CD14-positive monocyte (primary cell): ENCODE measurements around the gene NTN5. TPM values are rescaled to one million over a fixed set of nuclear protein-coding genes. Genes with fewer than 3 reads are reported as not detected.

Source experiments
- DNase-seq, 3 donors: peaks; one replicate each; pipeline ENCODE4 v3.0.0-alpha.2; 2011 to 2022
- H2AFZ ChIP-seq: 2 replicates; pipeline ENCODE4 v1.6.0; 2012; ENCODE audit warnings: mild to moderate bottlenecking, low read depth, low read length, inconsistent platforms; ENCODE audit not compliant: insufficient read depth, poor library complexity, severe bottlenecking
- H3K27ac ChIP-seq, 2 donors: 1 replicate in 1 of 2; 2 replicates in 1 of 2; pipeline ENCODE4 v1.5.1; 2012 to 2013; ENCODE audit warnings: low read length in 2 of 2, control low read depth in 1 of 2, inconsistent platforms in 1 of 2, low read depth in 1 of 2, mild to moderate bottlenecking in 1 of 2
- H3K27me3 ChIP-seq, 2 donors: one replicate each; pipeline versions ENCODE4 v1.6.0 to v1.6.1; 2011 to 2013; ENCODE audit warnings: low read length in 2 of 2; ENCODE audit not compliant: control insufficient read depth in 2 of 2, insufficient read depth in 2 of 2
- H3K36me3 ChIP-seq, 2 donors: replicated peaks in 1 of 2; 1 replicate in 1 of 2; 2 replicates in 1 of 2; pipeline versions ENCODE4 v1.5.1 to v1.6.1; 2012 to 2013; ENCODE audit warnings: low read length in 2 of 2, control low read depth in 1 of 2, inconsistent platforms in 1 of 2, mild to moderate bottlenecking in 1 of 2; ENCODE audit not compliant: insufficient read depth in 2 of 2, control insufficient read depth in 1 of 2
- H3K4me1 ChIP-seq, 2 donors: 1 replicate in 1 of 2; 2 replicates in 1 of 2; pipeline versions ENCODE4 v1.5.1 to v1.6.1; 2012 to 2013; ENCODE audit warnings: low read length in 2 of 2, control low read depth in 1 of 2, inconsistent platforms in 1 of 2, mild to moderate bottlenecking in 1 of 2, moderate library complexity in 1 of 2; ENCODE audit not compliant: insufficient read depth in 2 of 2, control insufficient read depth in 1 of 2
- H3K4me2 ChIP-seq: replicated peaks from 2 replicates; pipeline ENCODE3; 2012; ENCODE audit warnings: low read length, moderate library complexity, mild to moderate bottlenecking; ENCODE audit not compliant: poor library complexity, severe bottlenecking; ENCODE audit errors: extremely low read depth
- H3K4me3 ChIP-seq, 3 experiments: fragments of 200-600 bp in 1 of 3; sonication (generic) in 1 of 3; replicated peaks in 1 of 3; 1 replicate in 2 of 3; 2 replicates in 1 of 3; pipeline ENCODE4 v1.5.1; 2011 to 2013; ENCODE audit warnings: low read length in 3 of 3, mild to moderate bottlenecking in 3 of 3, control low read depth in 2 of 3, low read depth in 2 of 3, inconsistent platforms in 1 of 3, moderate library complexity in 1 of 3
- H3K79me2 ChIP-seq: 2 replicates; pipeline ENCODE4 v1.6.0; 2012; ENCODE audit warnings: mild to moderate bottlenecking, control low read depth, inconsistent platforms, low read length, moderate library complexity; ENCODE audit not compliant: insufficient read depth
- H3K9ac ChIP-seq: 2 replicates; pipeline ENCODE4 v1.6.0; 2017; ENCODE audit warnings: low read length, mild to moderate bottlenecking; ENCODE audit not compliant: insufficient read depth, poor library complexity, severe bottlenecking
- H3K9me3 ChIP-seq, 2 donors: replicated peaks in 1 of 2; 1 replicate in 1 of 2; 2 replicates in 1 of 2; pipeline versions ENCODE4 v1.5.1 to v1.6.1; 2012 to 2013; ENCODE audit warnings: low read length in 2 of 2, control low read depth in 1 of 2; ENCODE audit not compliant: control insufficient read depth in 1 of 2, insufficient read depth in 1 of 2
- H4K20me1 ChIP-seq: 2 replicates; pipeline ENCODE4 v1.6.0; 2012; ENCODE audit warnings: mild to moderate bottlenecking, low read length, control low read depth, moderate library complexity; ENCODE audit not compliant: insufficient read depth
- H3K27ac Mint-ChIP-seq, 7 donors: one replicate each; pipeline ENCODE4 v1.8.0; 2020; ENCODE audit warnings: mild to moderate bottlenecking in 7 of 7, mixed read lengths in 7 of 7, moderate library complexity in 6 of 7, inconsistent platforms in 2 of 7
- H3K27me3 Mint-ChIP-seq, 3 donors: one replicate each; pipeline ENCODE4 v1.8.0; 2021 to 2022; ENCODE audit warnings: low read depth in 3 of 3, mild to moderate bottlenecking in 3 of 3, mixed read lengths in 3 of 3, moderate library complexity in 3 of 3, inconsistent platforms in 1 of 3
- H3K36me3 Mint-ChIP-seq, 2 donors: one replicate each; pipeline ENCODE4 v1.8.0; 2020; ENCODE audit warnings: mixed read lengths in 2 of 2, inconsistent platforms in 1 of 2, mild to moderate bottlenecking in 1 of 2
- H3K4me1 Mint-ChIP-seq: one replicate; pipeline ENCODE4 v1.8.0; 2020; ENCODE audit warnings: mild to moderate bottlenecking, mixed read lengths
- H3K4me3 Mint-ChIP-seq, 2 donors: one replicate each; pipeline ENCODE4 v1.8.0; 2020; ENCODE audit warnings: mild to moderate bottlenecking in 2 of 2, mixed read lengths in 2 of 2, moderate library complexity in 1 of 2
- H3K9me3 Mint-ChIP-seq, 7 donors: one replicate each; pipeline ENCODE4 v1.8.0; 2020 to 2022; ENCODE audit warnings: mixed read lengths in 7 of 7, mild to moderate bottlenecking in 6 of 7, moderate library complexity in 6 of 7, inconsistent platforms in 2 of 7
- CTCF ChIP-seq: fragments of 200-600 bp; IDR thresholded peaks from one replicate; pipeline ENCODE4 v1.8.0; 2022; ENCODE audit warnings: antibody characterized with exemption, mild to moderate bottlenecking
- WGBS: methylation state at CpG from one replicate; pipeline ENCODE4 v1.1.5; 2013; ENCODE audit warnings: missing lambda C conversion rate; ENCODE audit not compliant: insufficient coverage; 5-methylcytosine and 5-hydroxymethylcytosine counted together
- intact Hi-C, 2 donors: fragments of 100-400 bp; cut with micrococcal nuclease; formaldehyde crosslinking; loops; one replicate each; pipeline versions ENCODE4 v1.15.0 to v1.15.1; 2023
- polyA plus RNA-seq, 3 donors: library from polyadenylated mRNA; depleted of rRNA in 1 of 3; unstranded in 2 of 3; stranded (reverse) in 1 of 3; fragments of 300-500 nt in 2 of 3; fragments of >200 nt in 1 of 3; fragmentation: Illumina TruSeq in 2 of 3; gene quantifications; 1 replicate in 2 of 3; 2 replicates in 1 of 3; pipeline ENCODE4 v1.2.3, GENCODE V29; 2012 to 2021

Gene NTN5
- polyA plus RNA-seq, 3 donors = 0.44 TPM; not detected in 2

GRCh38 chr19:48642862-48643261 is 30.0 kb downstream of the NTN5 start:
- Histone ChIP-seq H3K36me3 (no peaks in the 10 kb centered on the region), H4K20me1 (no peaks in the 10 kb centered on the region), H3K27me3 (peaks cover 0 to 10% of the 10 kb centered on the region in 2 donors), H3K9me3 (no peaks in the 10 kb centered on the region), H3K4me3 (no peak overlapping the region), H3K79me2 (peaks cover 7% of the 10 kb centered on the region), H3K27ac (no peak overlapping the region), H3K9ac (no peak overlapping the region), H3K4me2 (no peak overlapping the region), H3K4me1 (peaks cover 33 to 48% of the 10 kb centered on the region in 2 donors), H2AFZ (no peak overlapping the region)
- no peak overlapping the region for H3K27ac Mint-ChIP-seq
- intact Hi-C loops = loop anchor here in 1 of 2 donors (5.0 to 10.0 kb wide), 3 partner anchors 34 to 192 kb away; partner anchors contain the start of genes HSD17B14 and MAMSTR
- no peak for DNase-seq
- H3K27me3 Mint-ChIP-seq = peaks cover 11 to 31% (median 30%) of the 10 kb centered on the region in 3 donors
- WGBS = 96% methylated on average over 4 of the region's 5 CpGs
- no peak for TF ChIP-seq CTCF
- H3K9me3 Mint-ChIP-seq = peaks cover 0 to 5% (median 3%) of the 10 kb centered on the region in 7 donors
- no peak overlapping the region for H3K4me3 Mint-ChIP-seq
- peaks cover 3 to 5% of the 10 kb centered on the region in 2 donors for H3K36me3 Mint-ChIP-seq
- H3K4me1 Mint-ChIP-seq = peaks cover 46% of the 10 kb centered on the region

- peaks cover 33 to 54% of the 10 kb centered on the region in 2 donors for H3K4me1 ChIP-seq
- H3K9ac ChIP-seq = no peak overlapping the region
- H2AFZ ChIP-seq = no peak overlapping the region
- Mint-ChIP-seq H3K36me3 (peaks cover 3 to 5% of the 10 kb centered on the region in 2 donors), H3K4me3 (no peak overlapping the region), H3K4me1 (peaks cover 41% of the 10 kb centered on the region), H3K27ac (no peak overlapping the region), H3K9me3 (peaks cover 0 to 5% (median 3%) of the 10 kb centered on the region in 7 donors), H3K27me3 (peaks cover 11 to 29% (median 26%) of the 10 kb centered on the region in 3 donors)
- TF ChIP-seq CTCF = no peak
- intact Hi-C loops = loop anchor here in 1 of 2 donors (5.0 to 10.0 kb wide), 3 partner anchors 35 to 193 kb away; partner anchors contain the start of genes HSD17B14 and MAMSTR
- peaks cover 0 to 10% of the 10 kb centered on the region in 2 donors for H3K27me3 ChIP-seq
- WGBS = 80% methylated on average over 1 of the region's 2 CpGs
- DNase-seq = no peak
- no peak overlapping the region for H3K27ac ChIP-seq
- no peaks in the 10 kb centered on the region for H3K9me3 ChIP-seq
- H4K20me1 ChIP-seq = no peaks in the 10 kb centered on the region
- H3K4me3 ChIP-seq = no peak overlapping the region
- H3K36me3 ChIP-seq = no peaks in the 10 kb centered on the region
- H3K4me2 ChIP-seq = no peak overlapping the region
- peaks cover 8% of the 10 kb centered on the region for H3K79me2 ChIP-seq
Measured at GRCh38 chr19:48641850-48642249, 31.0 kb downstream of the NTN5 start.
